Embryonic facial prominence (tissue), 1 donor: ENCODE measurements around the gene HSBP1L1.

Source experiments
- DNase-seq: peaks from one replicate; pipeline ENCODE4 v3.0.0-alpha.2; 2016; ENCODE audit errors: extremely low spot score

HSBP1L1 gene

DNA sequence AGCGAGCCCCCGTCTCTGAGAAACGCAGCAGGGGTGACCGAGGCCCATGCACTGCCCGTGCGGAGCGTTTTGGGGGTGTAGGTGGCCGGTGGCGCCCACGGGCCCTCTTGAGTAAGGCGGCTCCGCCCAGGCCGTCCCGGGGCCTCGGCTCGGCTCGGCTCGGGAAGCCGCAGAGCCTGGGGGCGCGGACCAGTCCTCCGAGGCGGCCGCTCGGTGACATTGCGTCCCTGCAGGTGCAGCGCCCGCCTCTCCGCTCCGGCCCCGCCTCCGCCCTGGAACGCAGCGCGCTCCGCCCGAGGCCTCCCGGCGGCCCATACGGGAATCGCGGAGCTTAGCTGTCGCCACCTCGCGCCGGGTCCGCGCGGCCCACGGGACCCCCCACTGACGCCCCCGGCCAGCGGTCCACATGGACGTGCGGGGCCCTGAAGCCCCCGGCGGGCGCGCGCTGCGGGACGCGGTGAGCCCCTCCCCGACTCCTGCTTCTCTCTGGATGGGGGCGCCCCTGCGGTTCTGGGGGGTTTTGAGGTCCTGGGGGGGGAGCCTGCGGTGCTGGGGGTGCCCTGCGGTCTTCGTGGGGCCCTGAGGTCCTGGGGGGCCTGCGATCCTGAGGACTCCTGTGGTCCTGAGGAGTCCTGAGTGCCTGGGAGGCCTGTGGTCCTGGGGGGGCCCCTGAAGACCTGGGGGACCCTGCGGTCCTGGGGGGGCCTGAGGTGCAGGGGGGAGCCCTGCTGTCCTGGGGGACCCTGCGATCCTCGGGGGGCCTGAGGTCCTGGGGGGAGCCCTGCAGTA is at the start of gene HSBP1L1:
TSS of gene HSBP1L1 (plus strand) at position 314 of the 789 bp plus-strand sequence. CDS start at position 407, 93 bp downstream.
- DNase-seq, result no peak

DNA sequence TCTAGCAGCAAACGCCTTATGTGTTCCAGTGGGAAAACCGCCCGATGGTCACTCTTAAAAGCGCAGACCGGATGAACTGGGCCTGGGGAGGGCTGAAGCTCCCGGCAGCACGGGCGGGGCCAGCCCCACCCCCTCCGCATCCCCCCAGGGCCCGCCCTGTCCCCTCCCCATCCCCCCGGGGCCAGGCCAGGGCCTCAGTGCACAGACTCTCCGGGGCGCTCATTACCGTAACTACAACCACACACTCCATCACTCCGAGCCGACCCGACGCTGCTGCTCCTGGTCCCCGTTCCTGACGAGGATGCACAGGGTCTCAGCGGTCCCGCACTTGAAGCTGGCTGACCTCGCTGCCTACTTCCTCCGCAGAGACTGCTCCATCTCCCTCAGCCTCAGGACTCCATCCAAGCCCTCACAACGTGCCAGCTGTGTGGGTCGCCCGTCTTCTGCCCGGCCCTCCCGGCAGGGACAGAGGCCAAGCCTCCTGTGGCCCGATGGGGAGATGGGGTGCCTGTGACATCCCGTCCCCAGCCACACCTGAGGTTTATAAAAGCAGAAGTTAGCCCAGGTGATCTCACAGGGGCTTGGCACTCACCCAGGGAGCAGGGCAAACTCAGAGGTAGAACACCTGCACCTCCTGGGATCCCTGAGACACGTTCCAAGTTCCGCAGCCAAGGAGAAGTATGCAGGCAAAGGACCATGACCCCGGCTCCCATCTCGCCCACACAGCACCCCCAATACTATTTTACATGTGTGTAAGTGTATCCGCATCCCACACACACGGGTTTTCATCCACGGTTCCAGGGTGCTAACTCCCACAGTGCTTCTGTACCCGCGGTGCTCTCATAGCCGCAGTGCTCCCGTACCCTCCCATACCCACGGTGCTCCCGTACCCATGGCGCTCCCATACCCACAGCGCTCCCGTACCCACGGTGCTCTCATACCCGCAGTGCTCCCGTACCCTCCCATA is 49.0 kb upstream of the HSBP1L1 start:
- DNase-seq, result no peak

DNA sequence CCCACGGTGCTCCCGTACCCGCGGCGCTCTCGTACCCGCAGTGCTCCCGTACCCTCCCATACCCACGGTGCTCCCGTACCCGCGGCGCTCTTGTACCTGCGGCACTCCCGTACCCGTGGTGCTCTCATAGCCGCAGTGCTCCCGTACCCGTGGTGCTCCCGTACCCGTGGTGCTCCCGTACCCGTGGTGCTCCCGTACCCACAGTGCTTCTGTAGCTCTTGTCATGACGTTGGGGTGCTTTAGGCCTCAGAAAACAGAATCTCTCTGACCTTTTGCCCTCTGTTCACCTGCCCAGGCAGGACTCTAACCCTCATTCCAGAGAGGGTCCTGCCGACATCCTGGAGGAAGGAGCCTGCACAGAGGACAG is 48.3 kb upstream of the HSBP1L1 start:
- no peak for DNase-seq

DNA sequence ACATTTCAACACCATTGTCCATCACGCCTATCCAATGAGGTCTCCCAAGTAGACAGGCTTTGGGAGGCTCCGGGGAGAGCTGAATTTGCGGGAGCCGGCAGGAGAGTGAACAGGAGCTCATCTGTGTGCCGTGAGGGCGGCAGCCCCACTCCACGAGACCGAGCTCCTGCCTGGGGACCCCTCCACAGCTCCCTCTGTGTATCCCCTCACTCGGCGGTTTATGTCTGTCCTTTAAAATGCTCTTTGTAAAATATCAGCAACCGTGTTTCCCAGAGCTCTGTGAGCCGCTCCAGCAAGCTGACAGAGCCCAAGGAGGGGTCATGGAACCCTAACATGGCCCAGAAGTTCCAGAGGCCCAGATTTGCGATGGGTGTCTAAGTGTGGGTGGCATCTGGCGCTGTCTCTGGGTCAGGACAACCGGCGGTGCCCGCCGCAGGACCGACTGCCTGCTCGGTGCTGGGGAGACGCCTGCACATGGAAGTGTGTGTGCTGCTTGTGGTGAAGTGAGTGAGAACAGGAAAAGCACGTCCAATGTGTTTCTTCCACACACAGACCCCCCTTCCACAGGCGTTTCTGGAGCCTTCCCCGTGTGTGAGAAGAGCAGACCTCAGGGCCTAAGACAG is 47.8 kb upstream of the HSBP1L1 start:
- no peak for DNase-seq

DNA sequence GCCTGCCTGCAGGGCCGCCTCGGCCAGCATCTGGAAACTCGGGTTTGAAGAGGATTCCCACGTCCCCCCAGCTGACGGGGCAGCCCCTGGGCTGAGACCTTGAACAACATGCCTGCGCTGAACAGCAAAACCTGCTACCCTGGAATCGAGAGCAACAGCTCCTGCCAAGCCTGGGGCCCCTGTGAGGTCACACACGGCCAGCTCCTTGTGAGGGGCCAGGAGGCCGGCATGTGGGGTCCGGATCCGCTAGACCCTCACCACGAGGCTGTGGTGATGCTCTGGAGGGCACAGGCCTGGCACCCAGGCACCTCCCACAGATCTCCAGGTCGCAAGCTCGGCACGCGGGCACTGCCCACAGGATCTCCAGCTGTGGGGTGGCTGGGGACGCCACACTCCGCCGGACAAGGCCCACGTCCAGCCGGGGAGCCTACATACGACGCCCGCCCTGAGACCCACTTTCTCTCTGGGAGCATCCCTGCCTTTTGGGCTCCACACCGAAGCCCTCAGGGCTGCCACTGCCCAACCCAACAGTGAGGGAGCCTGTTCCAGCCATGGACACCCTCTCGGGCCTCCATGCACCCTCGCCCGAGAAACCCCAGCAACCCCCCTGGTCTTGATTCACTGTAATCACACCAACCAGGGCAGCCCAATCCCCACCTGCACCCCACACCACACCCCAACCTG is 47.1 kb upstream of the HSBP1L1 start:
- DNase-seq, result no peak

DNA sequence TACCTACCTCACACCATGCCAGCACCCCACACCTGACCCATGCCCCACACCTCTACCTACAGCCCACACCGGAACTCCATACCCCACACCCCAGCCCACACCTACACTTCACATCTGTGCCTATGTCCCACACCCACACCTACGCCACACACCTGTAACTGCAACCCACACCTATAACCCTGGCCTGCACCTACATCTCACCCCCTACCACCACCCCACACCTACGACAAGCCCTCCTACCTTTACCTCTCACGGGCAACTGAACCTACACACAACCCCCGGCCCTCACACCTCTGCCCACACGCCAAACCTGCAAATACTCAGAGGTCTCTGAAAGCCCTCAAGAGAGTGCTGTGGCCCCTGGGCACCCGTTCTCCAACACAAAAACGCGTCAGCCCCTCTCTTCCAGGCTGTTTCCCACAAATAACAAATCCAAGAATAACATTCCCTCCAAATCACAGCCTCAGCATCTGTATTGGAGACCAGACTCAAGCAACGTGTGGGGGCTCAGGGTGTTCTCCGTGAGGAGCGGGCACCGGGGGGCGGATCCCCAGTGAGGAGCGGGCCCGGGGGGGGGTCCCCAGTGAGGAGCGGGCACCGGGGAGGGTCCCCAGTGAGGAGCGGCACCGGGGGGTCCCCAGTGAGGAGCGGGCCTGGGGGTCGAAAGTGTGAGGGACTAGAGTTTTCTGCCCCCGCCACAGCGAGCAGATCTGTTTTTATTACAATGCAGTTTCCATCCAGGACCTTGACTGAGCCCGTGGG is 46.4 kb upstream of the HSBP1L1 start:
- no peak for DNase-seq

DNA sequence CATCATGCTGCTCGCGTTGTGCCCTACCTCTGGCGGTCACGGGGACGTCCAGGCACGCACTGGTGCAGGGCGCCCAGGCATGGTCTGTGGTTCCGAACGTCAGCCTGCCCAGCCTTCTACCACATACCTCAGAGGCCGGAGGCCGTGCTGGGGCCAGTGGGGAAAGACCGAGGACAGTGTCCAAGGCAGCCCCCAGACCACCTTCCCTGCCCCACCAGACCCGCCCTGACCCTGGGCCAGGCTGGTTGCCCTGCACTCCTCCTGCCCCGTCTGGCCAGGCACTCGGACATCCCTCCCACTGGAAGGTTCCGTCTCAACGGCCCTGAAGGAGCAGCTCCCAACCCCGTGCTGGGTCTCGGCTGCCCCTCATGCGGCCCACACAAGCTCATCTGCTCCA is 45.8 kb upstream of the HSBP1L1 start:
- no peak for DNase-seq

DNA sequence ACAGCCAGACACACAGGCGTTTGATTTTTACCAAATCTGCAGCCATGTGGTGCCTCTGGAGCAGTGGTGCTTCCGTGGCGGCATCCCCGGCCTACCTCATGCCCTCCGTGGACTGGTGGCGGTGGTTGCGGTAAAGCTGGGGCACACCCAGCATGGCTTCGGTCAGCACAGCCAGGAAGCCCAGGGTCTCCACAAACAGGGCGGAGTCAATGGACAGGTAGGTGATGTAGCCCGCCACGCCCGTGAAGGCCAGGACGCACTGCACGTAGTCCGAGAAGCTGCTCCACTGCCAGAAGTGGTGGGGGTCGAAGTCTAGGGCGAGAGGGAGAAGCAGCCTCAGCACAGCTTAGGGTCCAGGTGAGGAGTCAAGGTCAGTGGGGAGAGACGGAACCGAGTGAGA is 45.4 kb upstream of the HSBP1L1 start:
- no peak for DNase-seq

DNA sequence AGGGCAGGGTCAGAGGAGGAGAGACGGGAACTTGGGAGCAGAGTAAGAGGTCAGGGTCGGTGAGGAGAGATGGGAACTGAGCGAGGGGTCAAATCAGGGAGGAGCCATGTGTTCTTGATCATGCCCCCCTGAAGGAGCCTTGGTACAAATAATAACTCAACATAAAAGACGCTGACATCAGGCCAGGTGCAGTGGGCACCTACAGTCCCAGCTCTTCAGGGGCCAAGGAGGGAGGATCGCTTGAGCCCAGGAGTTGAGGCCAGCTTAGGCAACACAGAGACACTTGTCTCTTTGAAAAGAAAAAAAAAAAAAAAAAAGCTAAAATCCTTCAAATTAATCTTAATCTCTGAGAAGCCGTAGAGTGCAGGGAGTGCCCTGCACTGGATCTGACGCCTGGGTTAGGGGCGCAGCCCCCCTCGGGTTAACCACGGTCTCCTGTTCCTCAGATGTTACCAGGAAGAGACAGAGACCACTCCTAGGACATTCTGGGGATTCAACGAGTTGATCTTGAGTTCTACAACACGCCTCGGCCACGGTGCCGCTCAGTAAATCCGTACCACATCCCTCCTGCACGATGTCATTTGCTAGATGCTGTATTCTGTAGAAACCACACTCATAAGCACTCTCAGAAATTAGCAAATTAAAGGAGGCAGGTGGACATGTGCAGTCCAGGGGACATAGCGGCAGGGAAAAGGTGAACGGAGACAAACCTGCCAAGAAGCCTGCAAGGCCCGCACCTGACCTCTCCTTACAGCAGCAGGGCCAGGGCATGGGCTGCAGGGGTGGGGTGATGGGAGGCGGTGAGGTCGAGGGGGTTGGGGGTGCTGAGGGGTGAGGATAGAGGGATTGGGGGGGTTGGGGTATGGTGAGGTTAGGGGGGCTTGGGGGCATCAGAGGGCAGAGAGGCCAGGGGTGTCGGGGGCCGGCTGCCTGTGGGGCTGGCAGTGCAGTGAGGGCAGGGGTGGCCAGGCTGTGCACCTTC is 42.2 kb upstream of the HSBP1L1 start:
- no peak for DNase-seq

DNA sequence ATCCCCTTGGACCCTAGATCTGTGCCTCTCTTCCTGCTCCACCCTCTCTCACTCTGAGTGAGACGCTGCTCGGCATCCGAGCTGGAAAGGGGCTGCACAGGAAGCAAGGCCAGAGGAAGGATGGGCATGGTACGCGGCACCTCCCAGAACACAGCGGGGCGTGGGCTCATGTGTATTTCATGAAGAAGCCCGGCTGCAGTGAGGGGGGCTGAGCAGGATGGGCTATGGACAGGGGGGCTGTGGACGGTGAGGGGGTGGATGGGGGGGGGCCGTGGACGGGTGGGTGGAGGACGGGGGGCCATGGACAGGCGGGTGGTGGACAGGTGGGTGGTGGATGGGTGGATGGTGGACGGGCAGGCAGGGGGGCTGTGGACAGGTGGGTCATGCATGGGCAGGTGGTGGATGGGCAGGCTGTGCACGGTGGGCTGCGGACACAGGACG is 41.5 kb upstream of the HSBP1L1 start:
- no peak for DNase-seq

DNA sequence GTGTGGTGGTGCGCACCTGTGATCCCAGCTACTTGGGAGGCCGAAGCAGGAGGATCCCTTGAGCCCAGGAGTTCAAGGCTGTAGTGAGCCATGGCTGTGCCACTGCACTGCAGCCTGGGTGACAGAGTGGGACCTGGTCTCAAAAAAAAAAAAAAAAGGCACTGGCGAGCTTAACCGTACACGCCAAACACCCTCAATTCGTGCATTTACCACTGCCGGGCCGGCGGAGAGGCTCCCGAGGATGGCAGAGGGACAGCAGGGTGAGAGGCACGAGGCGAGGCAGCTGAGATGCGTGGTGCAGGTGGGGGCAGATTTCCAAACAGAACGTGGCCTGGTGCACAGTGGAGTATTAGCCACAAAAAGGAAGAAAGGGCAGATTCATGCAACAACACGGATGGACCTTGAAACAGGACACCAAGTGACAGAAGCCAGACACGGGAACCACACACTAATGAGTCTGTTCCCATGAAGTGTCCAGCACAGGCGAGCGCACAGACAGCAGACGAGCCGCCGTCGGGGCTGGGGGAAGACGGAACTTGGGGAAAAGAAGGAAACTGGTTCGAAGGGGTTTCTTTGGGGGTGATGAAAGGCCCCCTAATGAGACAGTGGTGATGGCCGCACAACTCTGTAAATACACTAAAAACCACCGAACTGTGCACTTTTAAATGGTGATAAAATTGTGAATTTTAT is 40.4 kb upstream of the HSBP1L1 start:
- no peak for DNase-seq

DNA sequence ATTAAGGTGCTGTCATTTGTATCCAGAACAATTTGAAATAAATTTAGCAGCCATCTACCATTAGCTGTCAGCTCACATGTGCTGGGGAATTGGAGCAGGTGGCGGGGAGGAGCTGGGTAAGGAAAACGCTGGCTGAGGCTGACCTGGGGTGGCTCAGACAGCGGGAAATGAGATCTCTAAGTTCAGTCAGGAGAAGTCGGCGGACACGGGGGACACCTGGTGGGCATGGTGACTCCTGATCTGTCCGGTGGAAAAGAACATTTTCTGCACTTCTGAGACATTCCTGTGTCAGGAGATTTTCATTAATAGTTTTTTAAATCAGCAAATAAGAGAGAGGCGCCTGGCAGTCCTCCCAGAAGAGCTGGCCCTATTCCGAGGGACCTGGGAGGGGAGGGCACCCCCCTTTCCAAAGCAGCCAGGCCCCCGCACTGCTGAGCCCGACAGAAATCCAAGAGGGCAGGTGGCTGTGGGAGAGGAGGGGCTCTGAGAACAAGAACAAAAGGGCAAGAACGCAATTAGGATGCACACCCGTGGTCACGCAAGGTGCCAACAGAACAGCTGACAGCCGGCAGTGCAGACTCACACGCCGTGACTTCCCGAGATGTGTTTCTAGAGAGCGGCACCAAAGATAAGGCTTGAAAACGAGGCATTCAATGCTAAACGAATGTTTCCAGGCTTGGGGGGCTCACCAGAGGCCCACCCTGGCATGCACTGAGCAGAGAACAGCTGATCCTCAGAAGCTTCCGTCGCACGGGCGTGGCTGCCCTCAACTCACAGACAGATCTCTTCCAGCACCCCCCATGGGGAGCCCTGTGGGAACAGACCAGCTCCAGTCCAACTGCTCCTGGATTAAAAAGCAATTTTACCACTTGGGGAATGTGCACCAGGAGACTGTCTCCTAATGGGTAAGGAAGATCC is 39.4 kb upstream of the HSBP1L1 start:
- no peak for DNase-seq

DNA sequence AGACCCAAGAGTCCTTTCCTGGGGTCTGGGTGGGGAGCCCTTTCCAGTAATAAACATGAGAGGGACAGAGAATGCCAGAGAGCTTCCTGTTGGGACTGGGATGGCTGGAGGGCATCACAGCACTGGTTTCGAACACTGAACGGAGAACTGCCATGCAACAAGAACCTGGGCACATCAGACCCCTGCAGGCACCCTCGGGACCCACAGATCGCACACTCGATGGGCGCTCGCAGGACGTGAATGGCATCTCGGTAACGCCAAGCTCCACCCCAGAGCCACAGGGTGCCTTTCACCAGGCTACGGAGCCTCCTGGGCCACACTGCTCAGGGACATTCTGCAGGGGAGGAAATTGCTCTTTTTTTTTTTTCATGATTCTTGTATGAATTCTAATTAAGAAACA is 38.1 kb upstream of the HSBP1L1 start:
- DNase-seq, result no peak

DNA sequence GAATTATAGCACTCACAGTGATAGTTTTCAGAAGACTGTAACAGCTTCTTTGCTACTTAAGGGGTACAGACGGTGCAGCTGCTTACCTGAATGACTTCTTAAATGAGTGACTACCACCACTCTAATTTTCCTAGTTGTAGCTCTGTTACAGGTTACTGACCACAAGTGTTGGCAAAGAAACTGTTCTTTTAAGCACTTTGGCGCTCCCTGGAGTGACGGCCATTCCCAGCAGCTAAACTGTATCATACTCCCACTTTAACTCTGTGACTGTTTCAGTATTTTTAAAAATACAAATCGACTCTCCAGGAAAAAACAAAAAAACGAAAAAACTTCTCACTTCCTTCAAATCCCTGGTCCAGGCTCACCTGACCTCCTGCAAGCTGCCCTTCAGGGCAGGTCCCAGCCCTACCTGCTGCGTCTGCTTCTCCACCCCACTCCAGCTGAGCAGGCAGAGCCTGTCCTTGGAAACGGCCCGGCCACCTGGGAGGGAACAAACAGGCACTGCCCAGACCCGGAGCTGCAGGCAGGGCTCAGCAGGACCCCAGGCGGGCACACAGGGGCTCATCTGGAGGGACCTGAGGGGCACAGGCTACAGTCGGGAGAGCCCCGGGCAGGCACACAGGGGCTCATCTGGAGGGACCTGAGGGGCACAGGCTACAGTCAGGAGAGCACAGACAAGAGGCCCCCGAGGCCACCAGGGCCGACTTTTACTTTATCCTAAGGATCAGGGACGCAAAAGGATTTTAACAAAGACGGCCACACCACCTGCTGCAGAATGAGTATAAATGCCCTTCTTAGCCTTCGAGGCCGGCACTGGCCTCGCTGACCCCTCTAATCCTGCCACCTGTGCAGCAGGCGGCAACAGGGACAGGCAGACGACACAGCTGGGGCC is 37.5 kb upstream of the HSBP1L1 start:
- no peak for DNase-seq

DNA sequence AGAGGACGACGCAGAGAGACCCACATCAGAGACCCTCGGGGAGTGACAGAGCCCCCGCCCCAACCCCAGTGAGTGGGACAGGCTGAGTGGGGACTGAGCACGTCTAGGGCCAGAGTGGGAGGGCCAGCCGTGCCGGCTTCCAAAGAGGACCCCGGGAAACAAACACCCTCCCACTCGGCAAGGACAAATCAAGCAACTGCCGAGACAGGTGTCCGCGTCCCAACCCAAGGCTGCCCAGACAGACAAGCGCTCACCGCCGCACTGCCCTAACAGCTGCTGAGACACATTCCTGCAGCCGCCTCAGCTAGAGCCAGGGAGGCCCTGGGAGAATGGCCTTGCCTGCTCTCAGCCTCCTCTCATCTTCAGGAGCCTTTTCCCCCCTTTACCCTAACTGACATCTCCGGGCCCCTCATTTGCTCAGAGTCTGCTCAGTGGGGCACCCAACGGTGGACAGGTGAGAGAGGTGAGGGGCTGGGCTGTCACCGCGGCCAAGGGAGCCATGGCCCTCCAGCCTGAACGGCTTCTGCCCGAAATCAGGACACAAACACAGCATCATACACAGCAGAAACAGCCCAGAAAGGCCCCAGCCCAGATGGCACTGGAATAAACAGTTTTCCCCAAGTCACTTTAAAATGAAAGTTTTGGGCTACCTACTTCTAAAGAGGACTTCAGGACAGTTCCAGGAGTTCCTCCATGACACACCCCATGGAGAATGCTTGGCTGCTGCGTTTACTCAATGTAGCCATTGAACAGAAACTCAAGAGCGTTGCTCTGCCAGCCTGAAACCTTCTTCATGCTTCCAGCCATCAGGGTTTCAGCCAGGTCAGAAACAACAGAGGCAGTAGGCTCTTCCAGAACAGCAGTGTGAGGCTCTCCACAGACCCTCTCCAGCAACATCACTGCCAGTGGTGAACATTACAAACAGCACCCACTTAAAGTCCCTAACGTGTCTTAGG is 36.6 kb upstream of the HSBP1L1 start:
- DNase-seq, result no peak

DNA sequence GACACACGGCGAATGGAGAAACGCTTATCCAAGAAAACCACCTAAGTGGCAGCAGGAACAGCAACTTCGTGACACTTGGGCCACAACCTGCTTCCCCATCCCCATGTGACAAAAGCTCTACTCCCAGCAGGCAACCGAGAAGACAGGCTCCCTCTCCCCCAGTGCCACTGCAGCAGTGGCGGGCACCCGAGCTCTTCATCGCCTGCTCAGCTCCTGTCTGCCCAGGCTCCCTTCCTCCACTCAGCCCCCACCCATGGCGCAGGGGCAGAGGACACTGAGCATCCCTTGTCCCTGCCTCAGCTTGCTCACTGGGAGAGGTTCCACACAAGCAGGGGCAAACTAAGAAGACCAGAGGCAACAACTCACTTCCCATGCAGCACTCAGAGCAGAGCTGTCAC is 35.9 kb upstream of the HSBP1L1 start:
- DNase-seq, result no peak
